Dermis microvascular lymphatic vessel endothelial cell (primary cell): ENCODE measurements around the gene ARPC1A. TPM values are rescaled to one million over a fixed set of nuclear protein-coding genes. Genes with fewer than 3 reads are reported as not detected.
"Not testable (repeated sequence)": the region's sequence is repeated elsewhere in the genome, so short reads cannot be mapped to it uniquely, and the experiment has no call there.

Experiments
- DNase-seq, 2 donors: peaks; one replicate each; pipeline versions ENCODE4 v3.0.0 to v3.0.0-alpha.2; 2010; ENCODE audit warnings: low read depth in 2 of 2
- total RNA-seq: library from RNA; depleted of rRNA; stranded (reverse); fragments of >200 nt; gene quantifications from 2 replicates; pipeline ENCODE4 v1.2.1, GENCODE V29; 2014

ARPC1A gene
- total RNA-seq, 1 donor from 2014 or later, result 164 TPM

DNA sequence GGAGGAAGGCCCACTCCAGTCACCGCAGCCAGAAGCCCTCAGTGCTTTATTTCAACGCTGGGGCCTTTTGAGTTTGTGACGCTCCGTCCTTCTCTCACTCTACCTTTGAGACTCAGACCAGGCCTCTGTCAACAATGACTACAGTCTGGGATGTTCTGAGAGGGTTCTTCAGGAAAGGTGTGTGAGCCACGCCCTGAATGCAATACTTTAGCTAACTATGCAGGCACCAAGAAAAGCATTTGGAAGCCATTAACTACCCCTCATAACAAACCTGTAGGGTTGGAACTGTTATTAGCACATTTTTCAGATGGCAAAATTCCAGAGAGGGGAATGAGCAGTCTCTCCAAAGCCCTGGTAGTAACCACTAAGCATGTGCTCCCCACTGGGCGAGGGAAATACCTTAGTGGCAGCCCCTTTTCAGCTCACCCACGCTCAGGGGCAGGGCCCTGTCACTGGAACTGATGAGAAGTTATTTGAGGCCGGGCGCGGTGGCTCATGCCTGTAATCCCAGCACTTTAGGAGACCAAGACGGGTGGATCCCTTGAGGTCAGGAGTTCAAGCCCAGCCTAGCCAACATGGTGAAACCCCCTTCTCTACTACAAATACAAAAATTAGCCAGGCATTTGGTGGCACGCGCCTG is 43.2 kb downstream of the ARPC1A start:
- DNase-seq, result no peak

DNA sequence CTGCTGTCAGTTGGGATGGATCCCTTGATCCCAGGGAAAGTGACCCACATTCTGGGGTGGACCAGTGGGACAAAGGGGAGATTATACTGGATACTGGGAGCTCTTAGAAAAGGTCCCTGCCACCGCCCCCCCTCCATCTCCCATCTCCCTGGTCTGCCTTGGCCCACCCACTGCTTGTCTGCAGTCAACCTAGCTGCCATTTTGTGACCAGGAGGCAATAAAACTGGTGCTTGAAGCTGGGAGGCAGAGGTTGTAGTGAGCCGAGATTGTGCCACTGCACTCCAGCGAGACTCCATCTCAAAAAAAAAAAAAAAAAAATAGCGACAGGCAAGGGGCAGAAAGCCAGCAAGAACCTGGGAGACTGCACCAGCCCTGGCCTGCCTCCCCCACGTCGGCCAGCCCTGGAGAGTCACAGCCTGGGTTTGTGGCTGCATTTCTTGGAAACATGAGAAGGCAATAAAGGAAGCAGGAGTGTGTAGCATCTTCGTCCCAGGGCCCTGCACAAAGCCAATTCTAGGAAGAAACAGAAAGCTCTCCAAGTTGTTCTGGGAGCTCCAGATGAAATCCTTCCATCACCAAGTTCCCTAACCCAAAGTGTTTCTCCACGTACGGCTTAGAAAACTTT is 44.2 kb downstream of the ARPC1A start:
- DNase-seq, result no peak

DNA sequence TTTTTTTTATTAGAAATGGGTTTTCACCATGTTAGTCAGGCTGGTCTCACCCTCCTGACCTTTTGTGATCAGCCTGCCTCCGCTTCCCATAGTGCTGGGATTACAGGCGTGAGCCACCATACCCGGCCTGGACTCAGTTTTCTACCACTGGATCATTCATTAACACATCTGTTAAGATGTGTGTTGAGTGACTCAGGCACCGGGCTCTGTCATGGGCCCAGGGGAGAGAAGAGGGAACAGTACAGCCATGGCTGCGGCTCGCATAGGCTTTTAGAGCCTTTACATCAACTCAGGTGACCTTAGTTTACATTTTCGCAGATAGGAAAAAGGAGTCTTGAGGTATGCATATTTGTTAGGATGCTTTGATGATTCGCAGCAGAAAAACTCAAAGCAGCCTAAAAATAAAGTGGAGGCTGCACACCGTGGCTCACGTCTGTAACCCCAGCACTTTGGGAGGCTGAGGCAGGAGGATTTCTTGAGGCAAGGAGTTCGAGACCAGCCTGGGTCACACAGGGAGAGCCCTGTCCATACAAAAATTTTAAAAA is 45.8 kb downstream of the ARPC1A start:
- no peak for DNase-seq

DNA sequence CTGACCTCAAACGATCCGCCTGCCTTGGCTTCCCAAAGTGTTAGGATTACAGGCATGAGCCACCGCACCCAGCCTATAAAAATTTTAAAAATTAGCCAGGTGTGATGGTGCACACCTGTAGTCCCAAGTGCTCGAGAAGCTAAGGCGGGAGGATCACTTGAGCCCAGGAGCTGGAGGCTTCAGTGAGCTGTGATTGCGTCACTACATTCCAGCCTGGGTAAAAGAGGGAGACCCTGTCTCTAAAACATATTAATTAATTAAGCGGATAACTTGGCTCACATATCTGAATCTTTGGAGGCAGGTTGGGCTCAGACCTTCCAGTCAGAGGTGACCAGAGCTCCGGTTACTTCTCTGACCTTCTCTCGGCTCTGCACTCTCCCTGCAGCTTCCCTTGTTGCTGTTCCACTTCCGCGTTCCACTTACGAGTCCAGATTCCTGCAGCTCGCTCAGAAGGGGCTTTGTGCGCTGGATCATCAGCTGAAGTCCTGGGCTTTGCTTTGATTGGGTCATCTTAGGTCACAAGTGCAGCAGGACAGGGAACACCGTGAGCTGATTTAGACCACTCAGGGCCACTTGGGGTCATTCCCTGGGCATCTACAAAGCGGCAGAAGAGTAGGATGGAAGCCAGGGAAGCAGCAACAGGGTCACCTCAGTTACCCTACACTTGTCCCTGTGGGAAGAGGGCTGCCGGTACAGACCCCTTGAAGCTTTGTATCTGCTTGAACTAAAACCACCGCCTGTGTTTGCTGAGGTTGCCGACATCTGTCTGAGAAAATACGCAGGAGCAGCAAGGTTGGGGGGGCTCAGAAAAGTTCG is 46.8 kb downstream of the ARPC1A start:
- no peak for DNase-seq

DNA sequence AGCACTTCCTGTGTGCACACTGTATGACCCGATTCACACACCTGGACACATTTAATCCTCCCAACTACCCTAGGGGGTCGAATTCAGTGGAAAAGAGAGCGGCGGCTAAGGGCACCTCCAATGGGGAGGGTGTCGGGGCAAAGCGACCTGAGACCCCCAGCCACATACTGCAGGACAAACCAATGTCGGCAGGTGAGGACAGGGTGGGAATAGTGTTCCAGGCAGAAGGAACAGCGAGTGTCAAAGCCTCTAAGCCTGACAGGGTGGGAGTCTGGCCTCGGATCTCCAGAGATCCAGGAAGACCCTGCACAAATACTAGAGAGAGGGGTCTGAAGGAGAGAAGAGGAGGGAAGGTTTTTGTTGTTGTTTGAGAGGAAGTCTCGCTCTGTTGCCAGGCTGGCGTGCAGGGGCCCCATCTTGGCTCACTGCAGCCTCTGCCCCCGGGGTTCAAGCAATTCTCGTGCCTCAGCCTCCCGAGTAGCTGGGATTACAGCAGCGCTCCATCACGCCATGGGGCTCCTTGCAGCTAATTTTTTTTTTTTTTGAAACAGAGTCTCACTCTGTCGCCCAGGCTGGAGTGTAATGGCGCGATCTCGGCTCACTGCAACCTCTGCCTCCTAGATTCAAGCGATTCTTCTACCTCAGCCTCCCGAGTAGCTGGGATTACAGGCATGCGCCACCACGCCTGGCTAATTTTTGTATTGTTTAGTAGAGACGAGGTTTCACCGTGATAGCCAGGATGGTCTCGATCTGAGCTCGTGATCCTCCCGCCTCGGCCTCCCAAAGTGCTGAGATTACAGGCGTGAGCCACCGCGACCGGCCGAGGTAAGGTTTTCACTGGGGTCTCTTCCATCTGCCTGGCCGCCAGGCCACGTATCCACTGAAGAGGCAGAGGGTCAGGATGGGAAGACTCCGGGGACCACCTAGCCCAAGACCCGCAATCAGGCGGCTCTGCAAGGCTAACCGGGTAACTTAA is 47.7 kb downstream of the ARPC1A start:
- no peak for DNase-seq

DNA sequence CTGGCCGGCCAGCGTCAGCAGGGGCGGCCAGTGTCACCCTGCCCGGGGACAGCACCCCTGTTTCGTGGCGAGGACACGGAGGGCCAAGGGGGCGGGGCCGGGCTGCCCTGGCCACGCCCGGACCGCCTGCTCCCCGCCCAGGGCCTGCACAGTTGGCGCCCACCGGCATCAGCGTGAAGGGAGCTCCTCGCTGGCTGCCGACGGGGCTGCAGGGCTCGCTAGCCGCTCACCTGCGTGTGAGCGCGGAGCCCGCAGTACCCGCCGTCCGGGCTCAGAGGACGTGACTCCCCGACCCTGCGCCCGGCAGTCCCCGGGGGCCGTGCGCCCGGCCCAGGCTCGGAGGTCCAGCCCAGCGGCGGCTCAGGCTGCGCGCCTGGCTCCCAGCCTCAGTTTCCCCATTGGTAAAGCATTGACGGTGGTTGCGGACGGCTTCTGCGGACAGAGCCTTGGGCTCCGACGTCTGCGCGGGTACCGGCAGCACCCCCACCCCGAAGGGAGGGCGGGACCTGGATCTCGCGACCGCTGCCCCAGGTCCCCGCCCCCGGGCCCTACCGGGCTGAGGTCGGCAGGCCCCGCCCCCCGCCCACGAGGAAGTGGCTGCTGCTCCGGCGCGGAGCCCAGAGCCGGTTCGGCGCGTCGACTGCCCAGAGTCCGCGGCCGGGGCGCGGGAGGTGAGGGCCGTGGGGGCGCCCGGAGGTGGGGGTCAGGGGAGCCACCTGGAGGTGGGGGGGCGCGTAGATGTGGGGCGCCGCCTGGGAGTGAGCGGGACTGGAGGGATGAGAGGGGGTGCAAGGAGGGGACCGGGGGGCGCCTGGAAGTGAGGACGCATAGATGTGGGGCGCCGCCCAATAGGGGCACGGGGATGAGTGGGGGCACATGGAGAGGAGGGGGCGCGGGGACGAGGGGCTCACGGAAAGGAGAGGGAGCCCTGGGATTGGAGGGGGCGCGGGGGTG is 48.7 kb downstream of the ARPC1A start, which contains the start of gene ARPC1B:
Gene ARPC1B, plus strand, starts transcription at position 620 of the 954 bp plus-strand sequence. CDS start 10,985 bp downstream, outside the sequence.
- DNase-seq, result peak in 1 of 2 donors; percentile 77

DNA sequence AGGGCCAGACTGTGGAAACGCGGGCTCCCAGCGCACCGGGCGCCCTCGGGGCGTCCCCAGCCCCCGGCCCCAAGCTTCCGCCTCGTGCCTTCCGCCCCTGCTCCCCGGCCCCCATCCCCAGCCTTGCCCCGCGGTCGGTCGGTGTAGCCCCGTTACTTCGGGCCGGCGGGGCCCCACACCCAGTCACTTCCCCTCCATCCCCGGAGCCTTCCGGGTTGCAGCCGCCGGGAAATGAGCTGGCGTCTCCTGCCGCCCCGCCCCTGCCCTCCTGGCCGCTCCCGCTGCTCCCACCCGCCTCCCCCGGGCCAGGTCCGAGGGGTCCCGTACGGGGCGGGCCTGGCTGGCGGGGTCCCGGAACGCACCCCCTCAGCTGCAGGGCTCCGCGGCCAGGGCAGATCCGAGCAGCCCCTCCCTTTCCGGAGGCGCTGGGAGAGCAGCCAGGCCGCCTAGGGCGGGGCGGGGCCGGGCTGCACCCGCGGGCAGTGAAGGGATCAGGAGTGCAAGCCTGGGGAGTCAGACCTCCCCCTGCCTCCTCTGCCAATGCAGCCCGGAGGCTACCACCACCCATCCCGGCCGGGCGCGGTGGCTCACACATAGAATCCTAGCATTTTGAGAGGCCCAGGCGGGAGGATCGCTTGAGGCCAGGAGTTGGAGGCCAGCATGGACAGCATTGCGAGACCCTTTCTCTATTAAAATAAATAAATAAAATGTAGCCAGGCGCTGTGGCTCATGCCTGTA is 49.5 kb downstream of the ARPC1A start:
- peak in 1 of 2 donors; percentile 74 for DNase-seq

DNA sequence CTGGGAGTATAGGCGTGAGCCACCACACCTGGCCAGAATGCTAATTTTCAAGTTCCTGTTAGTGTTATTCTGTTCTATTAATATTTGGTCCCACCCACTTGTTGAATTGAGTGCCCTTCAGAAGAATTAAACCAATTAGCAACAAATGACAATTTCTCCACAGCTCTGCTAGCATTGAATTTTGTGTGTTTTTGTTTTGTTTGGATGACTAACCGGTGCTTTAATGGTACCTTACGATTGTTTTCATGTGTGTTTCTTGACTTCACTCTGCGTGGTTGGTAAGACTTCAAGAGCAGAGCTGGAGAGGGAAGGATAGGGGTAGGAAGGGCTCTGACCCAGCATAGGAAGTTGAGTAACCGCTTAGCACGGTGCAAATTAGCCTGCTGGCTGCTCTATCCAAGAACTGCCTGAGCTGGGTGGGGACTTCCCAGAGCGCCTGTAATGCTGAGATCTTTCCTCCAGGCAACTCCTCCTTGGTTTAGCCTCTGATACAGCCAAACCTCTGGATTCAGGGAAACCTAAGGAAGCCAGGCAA is 53.4 kb downstream of the ARPC1A start:
- DNase-seq, result peak; percentile 51 to 97

DNA sequence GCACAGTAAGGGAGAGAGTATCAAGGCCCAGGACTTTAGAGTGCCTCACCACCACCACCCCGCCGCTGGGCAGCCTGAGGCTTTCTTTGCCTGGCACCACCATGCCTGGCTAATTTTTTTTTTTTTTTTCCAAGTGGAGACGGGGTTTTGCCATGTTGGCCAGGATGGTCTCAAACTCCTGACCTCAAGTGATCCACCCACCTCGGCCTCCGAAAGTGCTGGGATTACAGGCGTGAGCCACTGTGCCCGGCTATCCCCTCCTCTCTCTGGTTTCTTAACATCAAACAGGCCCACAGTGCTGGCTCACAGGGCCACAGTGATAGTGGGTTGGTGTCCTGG is 54.0 kb downstream of the ARPC1A start:
- DNase-seq, result not testable (repeated sequence)

DNA sequence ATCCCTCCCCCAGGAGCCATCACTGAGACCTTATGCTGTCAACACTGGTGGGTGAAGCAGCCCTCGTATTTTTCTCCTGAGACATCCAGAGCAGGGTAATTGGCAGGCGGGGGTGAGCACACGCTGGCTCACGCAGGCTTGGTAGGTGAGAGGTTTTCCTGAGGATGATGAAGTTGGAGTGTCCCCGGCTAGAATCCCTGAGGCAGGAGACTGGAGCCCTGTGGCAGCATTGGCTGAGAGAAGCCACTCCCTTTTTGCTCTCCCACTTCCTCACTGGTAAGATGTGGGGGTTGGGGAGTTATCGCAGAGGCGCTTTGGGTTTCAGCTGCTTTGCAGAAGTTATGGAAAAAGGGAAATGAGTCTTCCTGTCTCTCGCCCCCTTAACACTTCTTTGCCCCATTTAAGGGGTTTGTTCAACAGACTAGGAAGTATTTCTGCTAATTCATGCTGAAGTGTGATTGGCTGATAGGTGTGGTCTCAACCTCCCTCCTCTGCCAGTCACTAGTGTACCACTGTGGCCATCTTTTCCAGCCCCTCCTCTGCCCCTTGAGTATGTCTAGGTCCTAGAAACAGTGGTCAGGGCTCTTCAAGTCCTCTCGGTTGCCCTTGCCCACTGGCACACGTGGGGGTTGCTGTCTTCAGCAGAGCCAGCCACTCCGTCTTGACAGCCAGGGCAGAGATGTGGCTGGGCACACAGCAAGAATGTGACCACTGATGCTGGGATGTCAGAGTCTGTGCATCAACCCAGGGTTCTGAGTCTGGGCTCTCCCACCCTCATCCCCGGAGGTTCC is 54.5 kb downstream of the ARPC1A start:
- peak in 1 of 2 donors; percentile 67 for DNase-seq

DNA sequence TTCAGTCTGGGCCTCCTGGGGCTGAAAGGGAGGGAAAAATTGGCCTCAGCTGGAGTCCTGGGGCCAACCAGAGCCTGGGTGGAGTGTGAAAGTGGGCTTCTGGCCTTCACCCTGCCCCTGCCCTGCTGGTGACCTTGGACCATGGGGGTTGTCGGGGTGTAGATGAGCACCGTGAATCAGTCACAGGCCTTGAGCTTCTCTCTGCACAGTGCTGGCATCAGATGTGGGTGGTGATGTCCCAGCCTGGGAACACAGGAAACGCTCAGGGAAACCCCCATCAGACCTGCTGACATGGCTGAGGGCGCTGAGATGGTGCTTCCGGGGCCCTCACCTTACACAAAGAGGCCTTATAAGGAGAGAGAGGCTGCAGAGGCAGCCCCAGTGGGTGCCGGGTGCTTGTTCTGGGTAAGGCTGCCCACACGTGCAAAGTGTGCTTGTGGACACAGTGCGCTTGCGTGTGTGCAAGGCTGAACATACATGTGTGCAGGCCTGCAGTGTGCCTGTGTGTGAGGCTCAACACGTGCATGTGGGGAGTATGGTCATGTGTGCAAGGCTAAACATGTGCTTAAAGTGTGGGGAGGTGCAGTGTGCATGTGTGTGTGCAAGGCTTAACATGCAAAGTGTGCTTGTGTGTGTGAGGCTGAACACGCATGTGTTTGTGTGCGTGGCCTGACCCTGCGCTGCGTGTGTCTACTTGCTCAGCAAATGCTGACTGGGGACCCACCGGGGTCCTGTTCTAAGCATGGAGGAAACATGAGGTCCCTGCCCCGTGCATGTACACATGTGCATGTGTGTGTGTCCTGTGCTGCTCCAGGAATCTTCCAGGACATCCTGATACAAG is 55.3 kb downstream of the ARPC1A start:
- no peak for DNase-seq

DNA sequence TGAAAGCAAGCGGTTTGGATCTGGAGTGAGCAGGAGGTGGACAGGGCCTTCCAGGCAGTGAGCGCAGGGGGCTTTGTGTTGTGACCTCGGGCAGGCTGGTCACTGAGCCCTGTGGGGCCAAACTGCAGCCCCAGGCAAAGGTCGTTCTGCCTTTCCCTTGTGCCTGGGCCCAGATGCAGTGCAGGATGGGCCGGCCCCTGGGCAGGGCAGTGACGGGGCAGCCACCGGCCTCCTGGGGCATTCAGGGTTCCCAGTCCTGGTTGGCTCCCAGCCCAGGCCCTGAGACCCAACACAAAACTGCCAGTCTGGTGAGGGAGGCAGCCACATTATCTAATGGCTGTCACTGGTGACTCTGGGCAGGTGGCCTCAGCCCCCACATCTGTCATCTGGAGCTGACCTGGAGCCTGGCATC is 56.0 kb downstream of the ARPC1A start:
- no peak for DNase-seq

DNA sequence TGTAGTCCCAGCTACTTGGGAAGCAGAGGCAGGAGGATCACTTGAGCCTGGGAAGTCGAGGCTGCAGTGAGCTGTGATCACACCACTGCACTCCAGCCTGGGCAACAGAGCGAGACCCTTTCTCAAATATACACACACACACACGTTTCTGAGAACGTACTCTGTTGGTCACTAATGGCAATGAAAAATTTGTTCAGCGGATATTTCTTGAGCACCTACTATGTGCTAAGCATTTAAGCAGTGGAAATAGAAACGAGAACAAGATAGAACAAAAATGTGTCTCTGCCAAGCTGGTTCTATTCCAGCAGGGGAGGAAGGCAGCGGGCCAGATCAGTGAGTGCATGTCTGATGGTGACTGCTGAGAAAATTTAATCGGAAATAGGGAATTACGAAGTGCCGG is 57.5 kb downstream of the ARPC1A start:
- no peak for DNase-seq

DNA sequence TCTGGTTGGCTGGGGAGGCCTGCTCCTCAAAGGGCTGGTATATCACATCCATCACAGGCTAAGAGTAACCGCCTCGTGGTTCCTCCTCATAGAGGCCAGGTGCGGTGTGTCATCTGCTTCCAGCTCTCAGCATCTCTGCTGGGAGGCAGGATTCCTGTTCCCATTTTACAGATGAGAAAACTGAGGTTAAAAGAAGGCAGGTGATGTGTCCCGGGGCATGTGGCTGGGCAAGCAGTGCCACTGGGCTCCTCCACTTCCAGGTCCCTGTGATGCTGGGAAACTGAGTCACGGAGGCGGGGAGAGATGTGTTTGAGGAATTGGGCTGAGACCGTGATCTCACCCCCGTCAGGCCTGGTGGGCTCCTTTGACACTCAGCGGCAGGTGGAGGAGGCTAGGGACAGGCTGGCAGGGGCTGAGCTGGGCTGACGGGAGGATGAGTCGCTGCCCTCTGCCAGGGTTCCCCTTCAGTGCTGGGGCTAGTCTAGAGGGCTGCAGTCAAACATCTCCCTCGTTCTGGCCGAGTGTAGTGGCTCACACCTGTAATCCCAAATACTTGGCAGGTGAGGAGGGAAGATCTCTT is 58.2 kb downstream of the ARPC1A start:
- DNase-seq, result no peak

DNA sequence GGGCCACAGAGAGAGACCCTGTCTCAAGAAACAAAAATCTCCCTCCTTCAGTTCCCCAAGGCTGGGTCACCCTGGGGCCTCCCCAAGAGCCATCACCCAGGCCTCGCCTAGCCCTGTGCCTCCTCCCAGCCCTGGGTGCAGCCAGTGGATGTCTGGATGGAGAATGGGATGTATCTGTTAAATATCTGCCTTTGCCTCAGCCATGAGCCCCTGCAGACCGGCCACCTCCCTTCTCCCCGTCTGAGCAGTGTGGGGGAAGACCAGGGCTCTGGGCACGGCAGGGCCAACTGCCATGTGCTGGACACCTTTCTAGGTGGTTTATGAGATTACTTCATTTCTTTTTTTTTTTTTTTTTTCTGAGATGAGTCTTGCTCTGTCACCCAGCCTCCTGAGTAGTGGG is 58.8 kb downstream of the ARPC1A start:
- no peak for DNase-seq

DNA sequence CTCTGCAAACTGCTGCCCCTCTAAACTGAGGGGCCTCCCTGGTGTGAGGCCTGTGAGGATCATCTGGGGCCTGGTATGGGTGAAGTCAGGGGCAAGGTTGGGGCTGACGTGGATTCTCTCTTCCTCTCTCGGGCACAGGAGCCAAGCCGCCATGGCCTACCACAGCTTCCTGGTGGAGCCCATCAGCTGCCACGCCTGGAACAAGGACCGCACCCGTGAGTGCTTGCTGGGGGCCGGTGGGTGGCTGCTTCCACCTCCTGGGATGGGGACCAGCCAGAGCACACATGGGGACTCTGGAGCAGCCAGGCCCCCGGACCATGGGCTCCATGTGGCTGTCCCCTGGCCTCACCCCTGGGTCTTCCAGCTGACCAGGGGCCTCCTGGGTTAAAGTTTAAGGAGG is 59.9 kb downstream of the ARPC1A start:
- no peak for DNase-seq
